Measurements from ENCODE around the gene CCDC141.
"Not testable (repeated sequence)": the region's sequence is repeated elsewhere in the genome, so short reads cannot be mapped to it uniquely, and the experiment has no call there.

Gene CCDC141

DNA sequence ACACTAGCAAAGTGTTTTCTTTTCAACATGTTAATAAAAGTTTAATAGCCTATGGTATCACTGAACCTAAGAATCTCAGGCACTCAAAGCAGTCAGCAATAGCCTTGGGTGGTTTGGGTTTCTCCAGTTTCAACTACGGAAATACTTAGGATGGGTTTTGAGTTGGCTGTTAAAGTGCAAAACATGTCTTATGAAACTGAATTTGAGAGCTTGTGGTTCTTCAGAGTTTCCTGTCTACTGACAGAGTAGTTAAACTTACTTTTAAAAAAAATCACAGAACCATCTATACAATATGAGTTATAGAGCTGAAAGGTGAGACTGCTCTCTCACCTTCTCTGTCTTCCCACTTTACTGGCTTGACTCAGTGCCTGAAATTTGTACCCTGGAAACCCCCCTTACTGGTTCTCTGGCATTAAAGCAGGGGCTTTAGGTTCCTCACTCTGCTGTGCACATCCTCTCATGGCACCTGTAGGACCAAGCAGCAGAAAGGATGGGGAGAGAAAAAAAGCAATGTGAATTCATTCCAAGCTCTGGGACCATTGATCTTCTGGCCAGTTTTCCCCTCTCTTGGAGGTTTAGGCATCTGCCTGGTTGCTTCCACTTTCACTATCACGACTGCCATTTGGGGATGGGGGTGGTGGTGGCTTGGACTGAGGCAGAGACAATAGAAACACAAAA lies 18.1 kb downstream of the CCDC141 start:
- DNase-seq = no peak

DNA sequence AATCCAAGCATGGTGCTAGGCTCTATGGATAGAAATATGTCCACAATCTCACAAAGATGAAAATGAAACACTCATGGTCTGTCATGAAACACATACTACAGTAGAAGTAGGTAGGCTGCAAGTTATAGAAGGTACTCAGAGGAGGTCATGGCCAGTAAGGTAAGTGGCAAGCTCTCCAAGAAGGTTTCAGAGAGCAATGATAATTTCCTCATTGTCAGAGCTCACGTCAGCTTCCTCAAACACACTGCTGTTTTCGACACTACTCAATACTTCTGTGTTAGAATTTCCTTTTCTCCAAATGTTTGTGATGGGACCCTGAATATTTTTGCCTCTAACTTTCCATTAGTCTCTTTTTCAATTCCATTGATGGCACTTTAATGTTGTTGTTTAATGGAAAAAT lies 25.5 kb downstream of the CCDC141 start:
- DNase-seq = no peak

GRCh38 chr2:179022685-179023084 lies 27.3 kb downstream of the CCDC141 start:
- DNase-seq = no peak

DNA sequence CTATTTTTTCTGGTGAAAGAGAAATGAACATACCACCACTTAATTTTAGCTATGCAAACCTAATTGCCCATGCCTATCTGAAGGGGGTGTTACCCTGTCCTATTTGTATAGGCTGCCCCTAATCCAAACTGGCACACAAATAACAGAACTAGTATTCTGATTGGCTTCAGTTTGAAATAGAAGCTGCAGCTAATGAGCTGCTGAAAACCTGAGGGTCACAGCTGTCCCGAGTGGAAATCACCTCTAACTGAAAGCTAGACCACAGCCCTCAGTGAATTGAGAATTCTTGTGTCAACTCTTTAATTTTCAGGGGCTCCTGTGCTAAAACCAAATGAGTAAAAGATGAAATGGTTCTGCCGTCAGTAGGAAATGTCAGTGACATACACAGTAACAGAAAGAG lies 28.7 kb downstream of the CCDC141 start:
- DNase-seq = no peak

DNA sequence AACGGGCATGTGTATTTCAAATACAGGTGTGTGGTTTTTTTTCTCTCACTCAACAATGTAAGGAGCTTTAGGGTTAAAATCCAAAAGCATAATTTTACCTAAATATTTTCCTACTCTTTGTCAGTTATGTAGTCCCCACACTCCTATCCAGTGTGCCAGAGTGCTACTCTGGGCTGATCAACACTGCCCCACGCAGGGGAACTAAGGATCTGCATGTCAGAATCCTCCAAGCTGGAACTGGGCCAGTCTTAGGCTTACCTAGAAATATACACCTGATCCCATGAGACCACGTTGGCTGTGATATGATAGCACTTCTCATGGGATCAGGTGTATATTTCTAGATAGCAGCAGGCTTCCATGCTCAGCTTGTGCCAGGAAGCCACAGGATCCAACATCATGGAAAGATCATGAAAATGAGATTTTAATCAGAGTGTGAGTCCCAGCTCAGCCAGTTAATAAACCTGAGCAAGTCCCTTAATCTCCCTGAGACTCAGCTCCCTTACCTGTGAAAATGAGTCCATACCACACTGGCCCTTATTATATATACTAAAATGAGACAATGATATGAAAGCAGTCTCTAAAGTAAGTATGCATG lies 29.7 kb downstream of the CCDC141 start:
- DNase-seq = peak; percentile 47

- no peak for DNase-seq
Observed at GRCh38 chr2:179019260-179019659, 30.7 kb downstream of the CCDC141 start.

- DNase-seq = no peak
Observed at GRCh38 chr2:179017773-179018357, 32.1 kb downstream of the CCDC141 start.

DNA sequence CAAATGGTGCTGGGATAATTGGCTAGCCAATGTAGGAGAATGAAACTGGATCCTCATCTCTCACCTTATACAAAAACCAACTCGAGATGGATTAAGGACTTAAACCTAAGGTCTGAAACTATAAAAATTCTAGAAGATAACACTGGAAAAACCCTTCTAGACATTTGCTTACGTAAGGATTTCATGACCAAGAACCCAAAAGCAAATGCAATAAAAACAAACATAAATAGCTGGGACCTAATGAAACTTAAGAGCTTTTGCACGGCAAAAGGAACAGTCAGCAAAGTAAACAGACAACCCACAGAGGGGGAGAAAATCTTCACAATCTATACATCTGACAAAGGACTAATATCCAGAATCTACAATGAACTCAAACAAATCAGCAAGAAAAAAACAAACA lies 35.7 kb downstream of the CCDC141 start:
- DNase-seq = not testable (repeated sequence)

GRCh38 chr2:179005976-179006375 lies 44.0 kb downstream of the CCDC141 start:
- no peak for DNase-seq

GRCh38 chr2:178999476-178999875 lies 50.5 kb downstream of the CCDC141 start:
- no peak for DNase-seq

- DNase-seq = no peak
Observed at GRCh38 chr2:178998539-178998938, 51.4 kb downstream of the CCDC141 start.

DNA sequence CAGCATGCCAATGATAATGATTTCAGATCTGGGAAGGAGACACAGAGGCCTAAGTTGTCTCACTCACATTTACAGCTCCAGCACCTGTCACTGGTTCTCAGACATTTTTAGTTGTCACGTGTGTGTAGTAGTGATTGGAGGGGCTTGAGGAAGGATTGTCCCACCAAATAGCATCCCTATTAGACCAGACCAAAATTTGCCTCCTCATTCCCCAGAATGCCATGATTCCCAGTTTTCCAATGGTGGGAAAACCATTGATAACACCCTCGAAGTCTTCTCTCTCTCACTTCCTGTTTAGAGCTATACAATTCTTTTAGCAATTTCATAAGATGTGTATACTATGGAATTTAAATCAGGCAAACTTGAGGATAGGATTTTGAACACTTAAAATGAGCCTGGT lies 52.5 kb downstream of the CCDC141 start:
- no peak for DNase-seq

DNA sequence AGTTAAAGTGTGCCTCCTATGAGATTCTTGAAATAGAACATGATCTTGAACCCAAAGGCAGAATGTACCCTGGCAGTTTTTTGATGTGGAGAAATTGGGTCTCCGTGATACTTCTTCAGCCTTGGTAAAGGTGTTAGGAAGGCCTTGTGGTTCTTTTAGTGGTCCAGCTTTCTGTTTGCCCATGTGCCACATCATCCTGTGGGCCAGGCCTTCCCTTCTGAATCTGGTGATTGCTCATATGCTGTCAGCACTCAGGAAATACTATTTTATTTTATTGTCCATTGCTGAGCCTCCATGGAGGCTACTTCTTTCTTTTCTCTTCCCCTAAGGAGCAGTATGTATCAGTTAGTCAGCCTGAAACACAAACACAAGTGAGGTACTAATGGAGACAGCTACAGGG lies 52.9 kb downstream of the CCDC141 start:
- no peak for DNase-seq

DNA sequence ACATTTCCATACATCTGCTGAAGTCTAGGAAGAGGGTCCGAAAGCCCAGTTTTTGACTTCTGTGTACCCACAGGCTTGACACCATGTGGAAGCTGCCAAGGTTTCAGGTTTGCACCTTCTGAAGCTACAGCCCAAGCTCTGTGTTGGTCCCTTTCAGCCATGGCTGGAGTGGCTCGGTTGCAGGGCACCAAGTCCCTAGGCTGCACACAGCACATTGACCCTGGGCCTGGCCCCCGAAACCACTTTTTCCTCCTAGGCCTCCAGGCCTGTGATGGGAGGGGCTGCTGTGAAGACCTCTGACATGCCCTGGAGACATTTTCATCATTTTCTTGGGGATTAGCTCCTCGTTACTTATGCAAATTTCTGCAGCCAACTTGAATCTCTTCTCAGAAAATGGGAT lies 55.7 kb downstream of the CCDC141 start:
- DNase-seq = no peak

DNA sequence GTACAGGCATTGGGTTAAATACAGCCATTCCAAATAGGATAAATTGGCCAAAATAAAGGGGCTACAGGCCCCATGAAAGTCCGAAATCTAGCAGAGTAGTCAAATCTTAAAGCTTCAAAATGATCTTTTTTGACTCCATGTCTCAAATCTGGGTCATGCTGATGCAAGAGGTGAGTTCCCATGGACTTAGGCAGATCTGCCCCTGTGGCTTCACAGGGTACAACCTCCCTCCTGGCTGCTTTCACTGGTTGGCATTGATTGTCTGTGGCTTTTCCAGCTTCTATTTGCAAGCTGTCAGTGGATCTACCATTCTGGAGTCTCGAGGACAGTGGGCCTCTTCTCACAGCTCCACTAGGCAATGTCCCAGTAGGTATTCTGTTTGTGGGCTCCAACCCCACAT lies 56.1 kb downstream of the CCDC141 start:
- no peak for DNase-seq

- not testable (repeated sequence) for DNase-seq
Observed at GRCh38 chr2:178992719-178993118, 57.2 kb downstream of the CCDC141 start.

GRCh38 chr2:178990533-178991241 lies 59.2 kb downstream of the CCDC141 start:
- DNase-seq = no peak

GRCh38 chr2:178989424-178989823 lies 60.5 kb downstream of the CCDC141 start:
- DNase-seq = not testable (repeated sequence)

GRCh38 chr2:178982652-178983051 lies 67.3 kb downstream of the CCDC141 start:
- DNase-seq = not testable (repeated sequence)

DNA sequence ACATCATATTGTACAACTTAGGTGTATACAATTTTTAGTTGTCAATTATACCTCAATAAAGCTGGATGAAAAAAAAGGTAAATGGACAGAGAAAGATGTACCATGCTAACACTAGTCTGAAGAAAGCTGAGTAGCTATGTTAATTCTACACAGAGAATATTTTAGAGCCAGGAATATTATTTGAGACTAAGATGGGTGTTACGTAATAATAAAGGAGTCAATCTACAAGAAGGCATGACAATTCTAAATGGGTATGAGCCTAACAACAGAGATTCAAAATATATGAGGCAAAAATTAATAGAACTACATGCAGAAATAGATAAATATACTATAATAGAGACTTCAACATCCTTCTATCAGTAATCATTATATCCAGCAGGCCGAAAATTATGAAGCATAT lies 69.1 kb downstream of the CCDC141 start:
- DNase-seq = no peak

GRCh38 chr2:178978667-178979066 lies 71.3 kb downstream of the CCDC141 start:
- DNase-seq = no peak

- no peak for DNase-seq
Observed at GRCh38 chr2:178976351-178976750, 73.6 kb downstream of the CCDC141 start.

DNA sequence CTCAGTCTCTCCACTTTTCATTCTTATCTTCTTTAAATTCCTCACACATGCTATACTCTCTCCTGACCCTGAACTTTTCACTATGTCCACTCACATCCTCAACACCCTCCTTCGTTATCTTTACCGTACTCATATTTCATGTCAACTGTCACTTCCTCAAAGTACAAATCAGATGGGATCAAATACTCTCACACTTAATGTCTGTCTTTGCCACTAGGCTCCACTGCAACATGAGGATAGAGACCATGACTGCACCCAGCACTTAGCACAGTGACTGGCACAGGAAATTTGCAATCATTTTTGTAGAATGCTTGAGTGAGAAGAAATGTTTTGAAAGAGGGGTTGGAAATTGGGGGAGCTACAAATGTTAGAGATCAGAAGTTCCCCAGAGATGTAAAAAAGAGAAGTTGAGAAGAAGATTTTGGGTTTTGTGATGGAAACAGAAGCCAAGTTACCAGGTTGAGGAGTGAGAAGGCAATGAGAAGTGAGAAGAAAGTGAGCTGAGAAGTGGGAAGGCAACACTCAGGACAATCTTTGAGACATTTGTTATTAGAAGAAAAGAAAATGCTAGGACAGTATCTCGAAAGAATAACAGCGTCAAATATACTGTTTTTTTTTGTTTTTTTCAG lies 87.0 kb downstream of the CCDC141 start:
- no peak for DNase-seq

All from NCI-H748 treated with DMSO at 0.1 percent for 48 hours (cell line).